Suprapubic skin (tissue), 3 donors: Measurements from ENCODE around the gene PTBP3.

Experiments
- CTCF ChIP-seq, 2 donors: fragments of 200-600 bp in 1 of 2; fragments of 450-650 bp in 1 of 2; sonication (generic) in 1 of 2; IDR thresholded peaks; one replicate each; pipeline ENCODE4 v1.5.1; 2016 to 2019; ENCODE audit warnings: antibody characterized with exemption in 2 of 2, mild to moderate bottlenecking in 1 of 2, moderate library complexity in 1 of 2
- EP300 ChIP-seq: sonication (generic); formaldehyde crosslinking; IDR thresholded peaks from one replicate; pipeline ENCODE4 v1.6.1; 2017; ENCODE audit warnings: antibody characterized with exemption
- POLR2A ChIP-seq, 2 donors: fragments of 450-650 bp; IDR thresholded peaks; one replicate each; pipeline ENCODE4 v1.6.1; 2017; ENCODE audit warnings: antibody characterized with exemption in 2 of 2, mild to moderate bottlenecking in 2 of 2, moderate library complexity in 2 of 2

DNA sequence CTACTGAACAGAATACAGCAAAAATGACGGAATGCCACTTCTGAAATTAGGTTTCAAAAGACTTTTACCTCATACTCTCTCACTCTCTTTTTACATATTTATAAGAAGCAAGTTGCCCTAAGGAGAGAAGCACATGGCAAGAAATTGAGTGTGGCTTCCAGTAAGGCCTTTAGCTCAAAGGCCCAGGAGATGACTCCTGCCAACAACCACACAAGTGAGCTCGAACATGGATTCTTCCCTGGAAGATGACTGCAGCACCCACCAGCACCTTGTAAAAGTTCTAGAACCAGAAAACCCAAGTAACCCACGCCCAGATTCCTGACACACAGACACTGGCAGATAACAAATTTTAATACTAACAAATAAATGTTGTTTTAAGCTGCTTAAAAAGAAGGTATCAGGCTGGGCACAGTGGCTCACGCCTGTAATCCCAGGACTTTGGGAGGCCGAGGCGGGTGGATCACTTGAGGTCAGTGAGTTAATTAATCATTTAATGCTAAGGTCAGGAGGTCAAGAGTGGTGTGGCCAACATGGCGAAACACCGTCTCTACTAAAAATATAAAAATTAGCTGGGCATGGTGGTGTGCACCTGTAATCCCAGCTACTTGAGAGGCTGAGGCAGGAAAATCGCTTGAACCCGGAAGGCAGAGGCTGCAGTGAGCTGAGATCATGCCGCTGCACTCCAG is 17.0 kb downstream of the PTBP3 start:
- TF ChIP-seq CTCF (IDR thresholded peaks at IDR 0.05) (no peak), POLR2A (IDR thresholded peaks at IDR 0.05) (no peak), EP300 (no peak)
